Epithelial cell of proximal tubule (primary cell): ENCODE results near the gene IER5. TPM values are rescaled to one million over a fixed set of nuclear protein-coding genes. Genes with fewer than 3 reads are reported as not detected.

Source experiments
- DNase-seq: peaks from one replicate; pipeline ENCODE4 v3.0.0-alpha.2; 2011; ENCODE audit warnings: low read depth
- H3K4me3 ChIP-seq: 2 replicates; pipeline ENCODE4 v1.5.1; 2011; ENCODE audit warnings: low read depth, mild to moderate bottlenecking, low read length
- total RNA-seq: library from RNA; depleted of rRNA; stranded (reverse); fragments of >200 nt; gene quantifications from 2 replicates; pipeline ENCODE4 v1.2.3, GENCODE V29; 2015
- TF ChIP-seq, protein P1 (sequence below): conservative IDR thresholded peaks from 2 replicates; pipeline ENCODE4 v1.5.1; 2012; ENCODE audit warnings: low read depth, mild to moderate bottlenecking, low read length

IER5 gene
- total RNA-seq, 1 donor from 2014 or later, result 43.0 TPM

- TF ChIP-seq, protein P1, sequence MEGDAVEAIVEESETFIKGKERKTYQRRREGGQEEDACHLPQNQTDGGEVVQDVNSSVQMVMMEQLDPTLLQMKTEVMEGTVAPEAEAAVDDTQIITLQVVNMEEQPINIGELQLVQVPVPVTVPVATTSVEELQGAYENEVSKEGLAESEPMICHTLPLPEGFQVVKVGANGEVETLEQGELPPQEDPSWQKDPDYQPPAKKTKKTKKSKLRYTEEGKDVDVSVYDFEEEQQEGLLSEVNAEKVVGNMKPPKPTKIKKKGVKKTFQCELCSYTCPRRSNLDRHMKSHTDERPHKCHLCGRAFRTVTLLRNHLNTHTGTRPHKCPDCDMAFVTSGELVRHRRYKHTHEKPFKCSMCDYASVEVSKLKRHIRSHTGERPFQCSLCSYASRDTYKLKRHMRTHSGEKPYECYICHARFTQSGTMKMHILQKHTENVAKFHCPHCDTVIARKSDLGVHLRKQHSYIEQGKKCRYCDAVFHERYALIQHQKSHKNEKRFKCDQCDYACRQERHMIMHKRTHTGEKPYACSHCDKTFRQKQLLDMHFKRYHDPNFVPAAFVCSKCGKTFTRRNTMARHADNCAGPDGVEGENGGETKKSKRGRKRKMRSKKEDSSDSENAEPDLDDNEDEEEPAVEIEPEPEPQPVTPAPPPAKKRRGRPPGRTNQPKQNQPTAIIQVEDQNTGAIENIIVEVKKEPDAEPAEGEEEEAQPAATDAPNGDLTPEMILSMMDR, result no peak
- DNase-seq, result no peak
- H3K4me3 ChIP-seq, result no peak overlapping the region
These were observed 33.0 kb downstream of the IER5 start for GRCh38 chr1:181121498-181121897.

DNA sequence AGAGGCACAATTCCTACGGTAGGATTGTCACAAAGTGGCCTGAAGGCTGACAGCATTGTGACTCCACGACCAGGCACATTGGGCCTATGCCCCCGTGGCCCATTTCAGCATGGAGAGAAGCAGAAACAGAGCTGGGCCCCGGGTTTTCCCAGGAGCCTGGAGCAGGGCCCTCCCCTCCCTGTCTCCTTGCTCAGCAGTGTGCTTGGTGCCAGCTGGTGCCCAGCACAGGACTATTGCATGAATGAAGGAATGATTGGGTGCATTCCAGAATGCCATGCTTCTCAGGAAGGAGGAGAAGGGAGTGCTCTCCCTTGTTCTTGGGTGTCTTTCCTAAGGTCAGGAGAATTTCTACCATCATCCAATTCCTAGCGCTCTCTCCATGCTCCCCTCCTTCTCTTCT is 33.7 kb downstream of the IER5 start:
- TF ChIP-seq, protein P1, result no peak
- H3K4me3 ChIP-seq, result no peak overlapping the region
- no peak for DNase-seq

GRCh38 chr1:181123173-181123572 is 34.7 kb downstream of the IER5 start:
- TF ChIP-seq, protein P1, result no peak
- no peak overlapping the region for H3K4me3 ChIP-seq
- no peak for DNase-seq

DNA sequence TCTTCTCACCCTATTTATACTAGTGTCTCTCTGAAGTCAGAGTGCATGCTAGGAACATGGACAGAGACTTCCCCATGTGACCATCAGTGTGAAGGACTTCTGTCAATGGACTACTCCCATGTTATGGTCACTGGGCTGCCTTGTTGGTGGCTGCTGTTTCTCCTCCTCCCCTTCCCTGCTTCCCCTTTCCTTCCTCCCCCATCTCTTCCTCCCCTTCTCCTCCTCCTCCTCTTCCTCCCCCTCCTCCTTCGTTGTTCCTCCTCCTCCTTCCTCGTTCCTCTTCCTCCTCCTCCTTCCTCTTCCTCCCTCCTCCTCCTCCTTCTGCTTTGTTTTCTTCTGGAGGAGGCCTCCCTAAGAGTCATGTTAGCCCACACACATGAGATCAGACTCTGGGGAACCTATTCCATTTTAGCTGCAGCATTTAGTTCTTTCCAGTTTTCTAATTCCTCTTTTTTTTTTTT is 35.8 kb downstream of the IER5 start:
- no peak for DNase-seq
- TF ChIP-seq, protein P1, result no peak
- H3K4me3 ChIP-seq, result no peak overlapping the region

DNA sequence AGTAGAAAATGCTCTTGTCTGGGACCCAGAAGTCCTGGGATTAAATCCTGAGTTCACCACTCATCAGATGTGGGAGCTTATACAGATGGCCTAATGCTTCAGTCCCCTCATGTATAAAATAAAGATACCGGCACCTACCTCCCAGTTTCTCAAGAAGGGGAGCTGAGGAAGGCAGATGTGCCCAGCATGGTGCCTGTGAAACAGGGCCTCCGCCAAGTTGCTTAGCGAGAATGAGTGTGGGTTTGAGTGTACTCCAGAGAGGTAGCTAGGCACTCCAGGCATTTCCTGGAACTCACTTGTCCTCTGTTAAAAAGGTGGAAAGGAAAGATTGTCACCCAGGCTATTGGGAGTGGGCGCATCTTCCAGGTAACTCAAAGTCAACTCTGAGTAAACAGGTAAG is 37.8 kb downstream of the IER5 start:
- DNase-seq, result no peak
- TF ChIP-seq, protein P1, result no peak
- no peak overlapping the region for H3K4me3 ChIP-seq

DNA sequence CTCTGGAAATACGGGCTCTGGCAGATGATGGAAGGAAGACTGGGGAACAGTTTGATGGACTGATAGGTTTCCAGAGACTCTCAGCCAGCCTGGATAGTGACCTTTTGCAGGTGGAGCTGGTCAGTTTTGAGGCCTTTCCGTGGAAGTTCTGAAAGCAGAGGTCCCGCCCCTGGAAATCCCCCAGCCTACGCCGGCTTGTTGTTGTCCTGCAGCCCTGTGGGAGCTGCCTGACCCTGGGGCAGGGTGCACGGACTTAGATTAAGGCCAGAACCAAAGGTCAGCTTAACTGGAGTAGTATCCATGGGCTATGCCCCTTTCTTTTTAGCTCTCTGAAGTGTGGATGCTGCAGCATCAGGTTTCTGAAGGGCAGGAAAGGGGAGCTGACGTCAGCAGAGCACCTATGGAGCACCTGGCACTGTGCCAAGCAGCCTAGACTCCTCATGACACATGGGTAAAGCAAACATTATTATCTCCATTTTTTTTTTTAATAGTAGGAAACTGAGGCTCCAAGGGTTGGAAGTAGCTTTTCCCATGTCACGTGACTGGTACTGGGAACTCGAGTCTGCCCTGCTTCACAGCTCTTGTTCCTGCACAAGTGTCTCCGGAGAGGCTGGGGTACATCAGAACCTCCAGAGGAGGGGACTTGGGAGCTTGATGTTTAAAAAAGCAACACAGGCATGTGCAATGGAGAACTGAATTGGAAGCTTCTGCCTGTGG is 38.5 kb downstream of the IER5 start:
- no peak for DNase-seq
- H3K4me3 ChIP-seq, result no peak overlapping the region
- TF ChIP-seq, protein P1, result no peak

- DNase-seq, result no peak
- H3K4me3 ChIP-seq, result no peak overlapping the region
- TF ChIP-seq, protein P1, result no peak
These were observed 39.5 kb downstream of the IER5 start for GRCh38 chr1:181127898-181128453.
